ENCODE results near the gene NEGR1. TPM values are rescaled to one million over a fixed set of nuclear protein-coding genes. Genes with fewer than 3 reads are reported as not detected.
A peak's percentile ranks its signal among the peaks of the same experiment; 100 is the strongest.

NEGR1 gene
- total and polyA plus RNA-seq, 7 donors, result 1.3 to 10.2 (median 2.2) TPM

- peaks cover 4% of the 10 kb centered on the region for H3K9me3 ChIP-seq
- TF ChIP-seq, protein P1, sequence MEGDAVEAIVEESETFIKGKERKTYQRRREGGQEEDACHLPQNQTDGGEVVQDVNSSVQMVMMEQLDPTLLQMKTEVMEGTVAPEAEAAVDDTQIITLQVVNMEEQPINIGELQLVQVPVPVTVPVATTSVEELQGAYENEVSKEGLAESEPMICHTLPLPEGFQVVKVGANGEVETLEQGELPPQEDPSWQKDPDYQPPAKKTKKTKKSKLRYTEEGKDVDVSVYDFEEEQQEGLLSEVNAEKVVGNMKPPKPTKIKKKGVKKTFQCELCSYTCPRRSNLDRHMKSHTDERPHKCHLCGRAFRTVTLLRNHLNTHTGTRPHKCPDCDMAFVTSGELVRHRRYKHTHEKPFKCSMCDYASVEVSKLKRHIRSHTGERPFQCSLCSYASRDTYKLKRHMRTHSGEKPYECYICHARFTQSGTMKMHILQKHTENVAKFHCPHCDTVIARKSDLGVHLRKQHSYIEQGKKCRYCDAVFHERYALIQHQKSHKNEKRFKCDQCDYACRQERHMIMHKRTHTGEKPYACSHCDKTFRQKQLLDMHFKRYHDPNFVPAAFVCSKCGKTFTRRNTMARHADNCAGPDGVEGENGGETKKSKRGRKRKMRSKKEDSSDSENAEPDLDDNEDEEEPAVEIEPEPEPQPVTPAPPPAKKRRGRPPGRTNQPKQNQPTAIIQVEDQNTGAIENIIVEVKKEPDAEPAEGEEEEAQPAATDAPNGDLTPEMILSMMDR (IDR thresholded peaks at IDR 0.05), result no peak
- H3K36me3 ChIP-seq (ENCODE audit: insufficient read depth in 1 of 2, low read depth in 1 of 2), result no peaks in the 10 kb centered on the region
- DNase-seq, result no peak
- WGBS, 3 donors, result 83 to 89% (median 84%) methylated on average over 2 of the region's 2 CpGs
- H3K4me3 ChIP-seq, result no peak overlapping the region
- no peak overlapping the region for H3K27ac ChIP-seq
- H3K27me3 ChIP-seq (ENCODE audit: insufficient read depth in 3 of 3, low read length in 2 of 3), result no peaks in the 10 kb centered on the region
- intact Hi-C loops (cut with DNase I), result no loop called here
- H3K4me1 ChIP-seq, result no peaks in the 10 kb centered on the region
- ATAC-seq, result no peak
These were observed 142.1 kb downstream of the NEGR1 start for GRCh38 chr1:72140222-72140621.

DNA sequence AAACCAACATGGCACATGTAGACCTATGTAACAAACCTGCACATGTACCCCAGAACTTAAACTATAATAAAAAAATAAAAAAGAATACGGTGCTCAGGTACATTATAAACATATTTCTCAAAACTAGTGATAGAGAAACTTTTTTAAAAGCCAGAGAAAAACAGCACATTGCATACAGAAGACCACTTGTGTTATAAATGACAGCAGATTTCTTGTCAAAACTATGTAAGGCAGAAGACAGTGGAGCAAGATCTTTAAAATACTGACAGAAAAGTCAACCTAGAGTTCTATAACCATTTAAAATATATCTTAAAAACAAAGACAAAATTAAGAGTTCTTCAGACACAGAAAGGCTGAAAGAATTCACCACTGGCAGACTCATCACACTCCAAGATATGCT, 144.7 kb downstream of the NEGR1 start:
- no peak overlapping the region for H3K27ac ChIP-seq
- H3K4me3 ChIP-seq, result no peak overlapping the region
- intact Hi-C loops (cut with DNase I), result no loop called here
- no peaks in the 10 kb centered on the region for H3K36me3 ChIP-seq (ENCODE audit: insufficient read depth in 1 of 2, low read depth in 1 of 2)
- no peaks in the 10 kb centered on the region for H3K4me1 ChIP-seq
- H3K27me3 ChIP-seq (ENCODE audit: insufficient read depth in 3 of 3, low read length in 2 of 3), result no peaks in the 10 kb centered on the region
- ATAC-seq (no peak), DNase-seq (no peak)
- peaks cover 4% of the 10 kb centered on the region for H3K9me3 ChIP-seq
- WGBS, 3 donors, result 80 to 89% (median 82%) methylated on average over 1 of the region's 1 CpG
- TF ChIP-seq, protein P1 (IDR thresholded peaks at IDR 0.05), result no peak

DNA sequence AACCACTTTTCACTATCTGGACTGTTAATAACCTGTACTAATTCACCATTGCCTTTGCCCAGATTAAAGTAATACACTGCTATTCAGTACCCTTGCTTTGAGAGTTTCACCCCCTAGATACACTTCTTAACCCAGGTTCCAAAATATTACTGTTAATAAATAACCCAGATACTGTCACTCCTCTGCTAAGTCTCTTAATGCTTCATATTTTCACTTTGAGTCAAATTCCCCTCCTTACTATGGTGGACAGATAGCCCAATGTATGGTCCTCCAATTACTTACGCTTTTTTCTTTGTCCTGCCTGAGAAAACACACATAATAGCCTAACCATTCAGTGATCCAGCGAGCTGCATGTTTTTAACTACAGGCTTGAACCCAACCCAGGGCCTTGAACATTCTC, 152.5 kb downstream of the NEGR1 start:
- ATAC-seq (no peak), DNase-seq (no peak)
- intact Hi-C loops (cut with DNase I), result no loop called here
- TF ChIP-seq, protein P1 (IDR thresholded peaks at IDR 0.05), result no peak
- H3K27ac ChIP-seq, result no peak overlapping the region
- H3K4me3 ChIP-seq, result no peak overlapping the region
- 82 to 89% (median 83%) methylated on average over 2 of the region's 2 CpGs for WGBS, 3 donors
- H3K4me1 ChIP-seq, result no peaks in the 10 kb centered on the region
- no peaks in the 10 kb centered on the region for H3K36me3 ChIP-seq (ENCODE audit: insufficient read depth in 1 of 2, low read depth in 1 of 2)
- no peaks in the 10 kb centered on the region for H3K27me3 ChIP-seq (ENCODE audit: insufficient read depth in 3 of 3, low read length in 2 of 3)
- H3K9me3 ChIP-seq, result no peaks in the 10 kb centered on the region

DNA sequence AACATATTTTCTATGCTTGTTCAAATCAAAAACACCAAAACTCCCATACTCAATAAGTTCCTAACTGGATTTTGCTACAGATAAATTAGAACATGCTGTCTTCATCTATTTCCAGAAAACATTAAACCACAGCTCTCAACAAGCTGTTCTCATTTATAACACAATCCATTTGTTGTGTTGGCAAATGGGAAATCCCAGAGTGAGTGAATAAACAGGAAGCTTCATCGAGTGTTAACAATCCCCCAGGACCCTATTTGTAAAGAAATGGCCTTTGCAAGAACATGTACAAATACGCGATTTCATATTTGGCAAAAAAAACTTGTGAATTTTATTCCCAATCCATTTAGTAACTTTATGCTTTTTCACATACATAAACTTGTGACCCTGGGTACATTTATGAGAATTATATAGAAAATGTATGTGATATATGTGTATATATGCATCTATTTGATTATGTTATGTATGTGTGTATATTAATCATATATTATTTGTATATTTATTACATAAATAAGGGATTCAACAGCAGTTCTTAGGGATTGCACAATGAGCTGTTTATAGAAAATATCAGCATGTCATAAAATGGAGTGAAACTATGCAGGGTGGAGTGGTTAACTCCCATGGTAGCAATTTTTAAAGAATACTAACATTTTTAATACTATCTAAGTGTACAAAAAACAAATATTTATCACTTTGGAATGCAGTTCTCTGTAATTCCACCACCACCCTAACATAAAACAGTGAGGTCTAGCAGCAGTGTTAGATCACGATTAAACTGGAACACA, 160.0 kb downstream of the NEGR1 start:
- Histone ChIP-seq H3K4me3 (no peak overlapping the region), H3K9me3 (no peaks in the 10 kb centered on the region), H3K4me1 (no peaks in the 10 kb centered on the region), H3K27ac (no peak overlapping the region), H3K36me3 (ENCODE audit: insufficient read depth in 1 of 2, low read depth in 1 of 2) (no peaks in the 10 kb centered on the region), H3K27me3 (ENCODE audit: insufficient read depth in 3 of 3, low read length in 2 of 3) (no peaks in the 10 kb centered on the region)
- intact Hi-C loops (cut with DNase I), result no loop called here
- ATAC-seq, result peak in 2 of 4 donors; percentile 31 to 67
- 52 to 60% (median 53%) methylated on average over 4 of the region's 4 CpGs for WGBS, 3 donors
- TF ChIP-seq, protein P1 (IDR thresholded peaks at IDR 0.05), result no peak
- no peak for DNase-seq

DNA sequence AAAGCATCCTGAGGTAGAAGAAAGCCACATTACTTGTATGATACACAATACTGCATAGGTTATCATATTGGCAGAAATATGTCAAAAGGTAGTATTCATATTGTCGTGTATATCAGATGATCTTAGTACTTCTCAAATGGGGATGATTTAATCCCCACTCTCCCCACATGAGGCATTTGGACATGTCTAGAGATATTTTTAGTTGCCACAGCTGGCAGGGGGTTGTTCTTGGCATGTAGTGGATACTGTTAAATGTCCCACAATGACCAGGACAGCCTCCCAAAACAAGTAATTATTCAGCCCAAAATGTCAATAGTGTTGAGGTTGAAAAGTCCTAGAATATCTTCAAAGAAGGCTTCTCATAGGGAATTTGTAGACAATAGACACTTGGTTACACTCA, 162.8 kb downstream of the NEGR1 start:
- TF ChIP-seq, protein P1 (IDR thresholded peaks at IDR 0.05), result no peak
- ATAC-seq (no peak), DNase-seq (no peak)
- no peaks in the 10 kb centered on the region for H3K36me3 ChIP-seq (ENCODE audit: insufficient read depth in 1 of 2, low read depth in 1 of 2)
- intact Hi-C loops (cut with DNase I), result no loop called here
- H3K27ac ChIP-seq, result no peak overlapping the region
- no peak overlapping the region for H3K4me3 ChIP-seq
- H3K4me1 ChIP-seq, result no peaks in the 10 kb centered on the region
- WGBS, 3 donors, result 14 to 63% (median 41%) methylated on average over 1 of the region's 1 CpG
- H3K27me3 ChIP-seq (ENCODE audit: insufficient read depth in 3 of 3, low read length in 2 of 3), result no peaks in the 10 kb centered on the region
- H3K9me3 ChIP-seq, result no peaks in the 10 kb centered on the region

All from psoas muscle (tissue), 8 donors.